Activated B cell treated with CpG ODN at 0.5 μM for 24 hours (primary cell): ENCODE data around the gene EFNA5. TPM values are rescaled to one million over a fixed set of nuclear protein-coding genes. Genes with fewer than 3 reads are reported as not detected.

Experiments used
- ATAC-seq: fragments of 200-7000 bp; cut with Tn5 transposase; one replicate; pipeline ENCODE4 v1.10.0; 2021; ENCODE audit warnings: low read depth, mild to moderate bottlenecking, moderate library complexity
- CTCF ChIA-PET: fragments of 350-600 bp; sonication (Branson Sonifier 250); formaldehyde crosslinking; loops from one replicate; lab custom pipeline; 2021; ENCODE audit warnings: antibody characterized with exemption; lab: Charles Lee
- POLR2A ChIA-PET: fragments of 350-600 bp; sonication (Branson Sonifier 250); formaldehyde crosslinking; loops from one replicate; lab custom pipeline; 2021; ENCODE audit warnings: antibody characterized with exemption; lab: Charles Lee
- DNase-seq: peaks from one replicate; pipeline ENCODE4 v3.0.0; 2022
- H3K27ac Mint-ChIP-seq: one replicate; pipeline ENCODE4 v1.8.0; 2020; ENCODE audit warnings: mixed read lengths
- H3K27me3 Mint-ChIP-seq: one replicate; pipeline ENCODE4 v1.8.0; 2021; ENCODE audit warnings: mixed read lengths
- H3K36me3 Mint-ChIP-seq: one replicate; pipeline ENCODE4 v1.8.0; 2021; ENCODE audit warnings: low read depth, mixed read lengths
- H3K4me1 Mint-ChIP-seq: one replicate; pipeline ENCODE4 v1.8.0; 2021; ENCODE audit warnings: mixed read lengths
- H3K4me3 Mint-ChIP-seq: one replicate; pipeline ENCODE4 v1.8.0; 2020; ENCODE audit warnings: mild to moderate bottlenecking, mixed read lengths
- H3K9me3 Mint-ChIP-seq: one replicate; pipeline ENCODE4 v1.8.0; 2020; ENCODE audit warnings: mixed read lengths
- intact Hi-C: fragments of 100-400 bp; cut with micrococcal nuclease; formaldehyde crosslinking; loops from one replicate; pipeline ENCODE4 v1.15.1; 2024
- total RNA-seq: library from RNA; stranded (reverse); gene quantifications from 2 replicates; pipeline ENCODE4 v1.2.3, GENCODE V29; 2022
- TF ChIP-seq, protein P1 (sequence below): fragments of 200-600 bp; IDR thresholded peaks from one replicate; pipeline ENCODE4 v1.8.0; 2022; ENCODE audit warnings: antibody characterized with exemption, mild to moderate bottlenecking

EFNA5 gene
- total RNA-seq, 1 donor from 2014 or later: not detected

DNA sequence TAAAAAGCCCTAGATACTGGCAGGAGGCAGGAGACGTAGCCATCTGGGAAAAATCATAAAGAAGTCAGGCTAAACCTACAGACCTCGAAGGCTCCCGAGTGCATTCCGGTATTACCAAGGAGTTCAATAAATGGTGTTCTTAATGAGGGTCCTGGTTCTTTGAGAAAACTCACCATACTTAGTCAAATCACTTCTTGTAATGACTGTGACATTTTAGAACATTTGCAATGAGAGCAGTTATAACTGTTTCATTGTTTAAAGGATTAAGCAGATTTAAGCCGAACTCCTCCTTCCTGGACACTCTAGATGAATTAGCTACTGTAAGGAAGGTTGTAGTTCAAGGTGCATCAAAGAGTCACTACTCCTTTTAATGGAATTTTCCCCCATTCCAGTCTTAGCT lies 67.8 kb downstream of the EFNA5 start:
- intact Hi-C loops: no loop called here
- Mint-ChIP-seq H3K27ac (no peak overlapping the region), H3K4me3 (no peak overlapping the region), H3K9me3 (no peaks in the 10 kb centered on the region), H3K4me1 (no peaks in the 10 kb centered on the region), H3K36me3 (no peaks in the 10 kb centered on the region), H3K27me3 (no peaks in the 10 kb centered on the region)
- TF ChIP-seq, protein P1, sequence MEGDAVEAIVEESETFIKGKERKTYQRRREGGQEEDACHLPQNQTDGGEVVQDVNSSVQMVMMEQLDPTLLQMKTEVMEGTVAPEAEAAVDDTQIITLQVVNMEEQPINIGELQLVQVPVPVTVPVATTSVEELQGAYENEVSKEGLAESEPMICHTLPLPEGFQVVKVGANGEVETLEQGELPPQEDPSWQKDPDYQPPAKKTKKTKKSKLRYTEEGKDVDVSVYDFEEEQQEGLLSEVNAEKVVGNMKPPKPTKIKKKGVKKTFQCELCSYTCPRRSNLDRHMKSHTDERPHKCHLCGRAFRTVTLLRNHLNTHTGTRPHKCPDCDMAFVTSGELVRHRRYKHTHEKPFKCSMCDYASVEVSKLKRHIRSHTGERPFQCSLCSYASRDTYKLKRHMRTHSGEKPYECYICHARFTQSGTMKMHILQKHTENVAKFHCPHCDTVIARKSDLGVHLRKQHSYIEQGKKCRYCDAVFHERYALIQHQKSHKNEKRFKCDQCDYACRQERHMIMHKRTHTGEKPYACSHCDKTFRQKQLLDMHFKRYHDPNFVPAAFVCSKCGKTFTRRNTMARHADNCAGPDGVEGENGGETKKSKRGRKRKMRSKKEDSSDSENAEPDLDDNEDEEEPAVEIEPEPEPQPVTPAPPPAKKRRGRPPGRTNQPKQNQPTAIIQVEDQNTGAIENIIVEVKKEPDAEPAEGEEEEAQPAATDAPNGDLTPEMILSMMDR: no peak
- ATAC-seq (no peak), DNase-seq (no peak)
- ChIA-PET CTCF (no interaction called here), POLR2A (no interaction called here)

DNA sequence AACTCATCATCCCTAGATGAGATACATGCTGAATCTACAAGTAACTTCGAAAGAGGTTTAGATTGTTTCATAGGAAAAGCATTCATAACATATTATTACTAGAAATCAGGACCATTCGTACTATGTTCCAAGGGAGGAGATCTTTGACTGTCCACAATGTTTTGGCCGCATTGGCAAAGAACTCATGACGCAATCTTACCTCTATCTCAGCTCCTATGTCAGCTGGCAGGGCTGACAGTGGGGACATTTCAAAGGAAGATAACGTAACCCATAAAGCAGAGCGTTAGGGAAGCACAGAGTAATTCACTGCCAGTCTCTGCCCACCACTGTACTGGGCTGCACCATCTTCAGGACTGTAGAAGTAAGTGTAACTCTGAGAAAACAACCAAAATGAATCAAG lies 69.7 kb downstream of the EFNA5 start:
- no peaks in the 10 kb centered on the region for H3K9me3 Mint-ChIP-seq

DNA sequence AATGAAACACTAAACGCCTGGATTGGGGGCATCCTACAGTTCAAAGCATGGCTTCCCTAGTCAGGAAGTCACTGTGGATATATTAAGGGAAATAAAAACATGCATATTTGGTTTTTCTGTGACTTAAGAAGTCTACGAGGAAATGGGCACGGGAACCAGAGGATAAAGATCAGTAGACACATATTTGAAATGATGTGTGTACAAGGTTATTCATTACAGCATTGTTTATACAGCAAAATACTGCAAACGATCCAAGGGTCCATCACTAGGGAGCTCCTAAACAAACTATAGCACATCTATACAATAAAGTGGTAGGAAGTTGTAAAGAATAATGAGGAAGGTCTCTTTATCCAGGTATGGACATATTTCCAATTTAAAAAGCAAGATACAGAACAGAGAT lies 71.8 kb downstream of the EFNA5 start:
- ChIA-PET CTCF (interaction anchor here (1.1 kb wide), 1 partner anchor 8 kb away, joined by 3 read pairs; no protein-coding TSS in a partner anchor), POLR2A (no interaction called here)
- TF ChIP-seq, protein P1: no peak
- ATAC-seq (no peak), DNase-seq (no peak)
- Mint-ChIP-seq H3K4me1 (no peaks in the 10 kb centered on the region), H3K27ac (no peak overlapping the region), H3K27me3 (no peaks in the 10 kb centered on the region), H3K9me3 (no peaks in the 10 kb centered on the region), H3K36me3 (no peaks in the 10 kb centered on the region), H3K4me3 (no peak overlapping the region)
- intact Hi-C loops: no loop called here

More for the DNA sequence above, 69.7 kb downstream of the EFNA5 start:
- ATAC-seq: no peak
- no peaks in the 10 kb centered on the region for H3K27me3 Mint-ChIP-seq
- POLR2A ChIA-PET: no interaction called here
- intact Hi-C loops: no loop called here
- no peak overlapping the region for H3K4me3 Mint-ChIP-seq
- DNase-seq: no peak
- H3K36me3 Mint-ChIP-seq: no peaks in the 10 kb centered on the region
- CTCF ChIA-PET: no interaction called here
- TF ChIP-seq, protein P1: no peak
- H3K4me1 Mint-ChIP-seq: no peaks in the 10 kb centered on the region
- no peak overlapping the region for H3K27ac Mint-ChIP-seq

DNA sequence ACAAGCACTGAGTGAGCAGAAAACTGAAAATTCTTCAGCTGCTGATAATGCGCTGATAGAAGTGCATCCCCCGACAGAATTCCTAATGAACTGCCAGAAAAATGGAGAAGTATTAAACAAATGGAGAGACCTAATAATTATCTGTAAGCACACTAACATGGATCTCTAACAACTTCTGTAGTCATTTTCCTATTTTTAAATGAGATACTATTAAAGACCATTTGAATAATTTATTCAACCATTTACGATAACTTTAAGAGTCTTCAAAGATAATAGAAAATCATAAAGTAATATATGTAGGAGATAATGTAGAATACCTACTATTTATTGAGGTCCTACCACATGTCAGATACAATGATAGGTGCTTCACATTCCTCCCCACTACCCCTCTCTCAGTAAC lies 72.9 kb downstream of the EFNA5 start:
- H3K36me3 Mint-ChIP-seq: no peaks in the 10 kb centered on the region
- TF ChIP-seq, protein P1: no peak
- intact Hi-C loops: no loop called here
- no peaks in the 10 kb centered on the region for H3K4me1 Mint-ChIP-seq
- H3K9me3 Mint-ChIP-seq: no peaks in the 10 kb centered on the region
- ATAC-seq (no peak), DNase-seq (no peak)
- POLR2A ChIA-PET: no interaction called here
- CTCF ChIA-PET: no interaction called here
- no peak overlapping the region for H3K27ac Mint-ChIP-seq
- no peaks in the 10 kb centered on the region for H3K27me3 Mint-ChIP-seq
- no peak overlapping the region for H3K4me3 Mint-ChIP-seq

DNA sequence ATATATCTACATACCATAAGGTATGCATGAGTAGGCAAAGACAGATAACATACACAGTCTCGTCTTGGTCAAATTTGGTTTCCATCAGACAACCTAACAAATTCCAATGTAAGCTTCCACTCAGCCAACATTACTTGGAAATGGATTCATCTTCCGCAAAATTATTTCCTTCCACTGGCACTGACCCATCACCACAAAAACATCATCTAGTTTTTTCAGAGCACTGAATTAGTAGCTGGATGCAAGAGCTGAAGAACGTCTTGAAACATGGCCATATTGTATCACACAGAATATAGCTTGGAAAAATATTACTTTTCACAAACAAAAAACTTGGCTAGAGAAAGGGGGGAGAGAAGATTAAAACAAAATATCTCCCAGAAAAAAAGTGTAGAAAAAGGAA lies 73.5 kb downstream of the EFNA5 start:
- H3K4me3 Mint-ChIP-seq: no peak overlapping the region
- TF ChIP-seq, protein P1: no peak

More for the DNA sequence above, 73.5 kb downstream of the EFNA5 start:
- Mint-ChIP-seq H3K27ac (no peak overlapping the region), H3K27me3 (no peaks in the 10 kb centered on the region), H3K4me1 (no peaks in the 10 kb centered on the region), H3K9me3 (no peaks in the 10 kb centered on the region), H3K36me3 (no peaks in the 10 kb centered on the region)
- intact Hi-C loops: no loop called here
- ATAC-seq: no peak
- no peak for DNase-seq
- ChIA-PET POLR2A (no interaction called here), CTCF (no interaction called here)
